Activated naive CD4-positive, alpha-beta T cell treated with anti-CD3 and anti-CD28 coated beads, Interleukin-2, amount 50 U/mL, for 24 hours (primary cell): ENCODE measurements around the gene UBR4.

Experiments used
- H3K27ac Mint-ChIP-seq: one replicate; pipeline ENCODE4 v1.8.0; 2021; ENCODE audit warnings: mild to moderate bottlenecking, mixed read lengths
- H3K27me3 Mint-ChIP-seq: one replicate; pipeline ENCODE4 v1.8.0; 2021; ENCODE audit warnings: mixed read lengths
- H3K36me3 Mint-ChIP-seq: one replicate; pipeline ENCODE4 v1.8.0; 2021; ENCODE audit warnings: mixed read lengths
- H3K4me1 Mint-ChIP-seq: one replicate; pipeline ENCODE4 v1.8.0; 2021; ENCODE audit warnings: mixed read lengths
- H3K4me3 Mint-ChIP-seq: one replicate; pipeline ENCODE4 v1.8.0; 2021; ENCODE audit warnings: mild to moderate bottlenecking, mixed read lengths
- H3K9me3 Mint-ChIP-seq: one replicate; pipeline ENCODE4 v1.8.0; 2021; ENCODE audit warnings: mixed read lengths

Gene UBR4

DNA sequence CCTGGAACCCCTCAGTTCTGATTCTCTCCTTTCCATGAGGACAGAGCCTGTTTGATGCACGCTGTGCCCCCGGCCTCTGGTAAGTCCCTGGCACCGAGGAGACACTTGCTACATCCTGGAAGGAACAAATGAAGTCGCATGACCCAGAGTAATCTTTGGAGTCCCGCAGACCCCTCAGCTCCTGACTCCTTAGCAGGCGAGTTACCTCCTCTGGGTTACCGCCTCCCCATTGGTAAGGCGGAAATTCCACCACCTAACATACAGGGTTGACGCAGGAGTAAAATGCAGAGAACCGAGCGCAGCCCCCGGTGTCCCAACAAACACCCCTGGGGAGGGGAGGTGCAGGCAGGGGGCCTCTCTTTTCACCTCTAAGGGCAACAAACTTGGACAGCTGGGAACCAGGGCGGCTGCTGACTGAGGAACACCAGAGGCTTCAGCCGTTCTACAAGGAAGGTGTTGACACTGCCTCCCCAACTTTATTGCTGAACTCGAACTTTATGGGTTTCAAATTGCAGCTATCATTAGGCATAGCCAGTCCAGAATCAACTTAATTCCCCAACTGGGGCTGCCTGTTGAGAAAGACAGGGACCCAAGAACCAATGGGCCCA is 138.3 kb downstream of the UBR4 start:
- peaks cover 61% of the 10 kb centered on the region for H3K4me1 Mint-ChIP-seq
- H3K9me3 Mint-ChIP-seq = no peaks in the 10 kb centered on the region
- no peaks in the 10 kb centered on the region for H3K27me3 Mint-ChIP-seq
- H3K4me3 Mint-ChIP-seq = no peak overlapping the region
- H3K27ac Mint-ChIP-seq = peak overlapping the region; percentile 91
- H3K36me3 Mint-ChIP-seq = peaks cover 12% of the 10 kb centered on the region

DNA sequence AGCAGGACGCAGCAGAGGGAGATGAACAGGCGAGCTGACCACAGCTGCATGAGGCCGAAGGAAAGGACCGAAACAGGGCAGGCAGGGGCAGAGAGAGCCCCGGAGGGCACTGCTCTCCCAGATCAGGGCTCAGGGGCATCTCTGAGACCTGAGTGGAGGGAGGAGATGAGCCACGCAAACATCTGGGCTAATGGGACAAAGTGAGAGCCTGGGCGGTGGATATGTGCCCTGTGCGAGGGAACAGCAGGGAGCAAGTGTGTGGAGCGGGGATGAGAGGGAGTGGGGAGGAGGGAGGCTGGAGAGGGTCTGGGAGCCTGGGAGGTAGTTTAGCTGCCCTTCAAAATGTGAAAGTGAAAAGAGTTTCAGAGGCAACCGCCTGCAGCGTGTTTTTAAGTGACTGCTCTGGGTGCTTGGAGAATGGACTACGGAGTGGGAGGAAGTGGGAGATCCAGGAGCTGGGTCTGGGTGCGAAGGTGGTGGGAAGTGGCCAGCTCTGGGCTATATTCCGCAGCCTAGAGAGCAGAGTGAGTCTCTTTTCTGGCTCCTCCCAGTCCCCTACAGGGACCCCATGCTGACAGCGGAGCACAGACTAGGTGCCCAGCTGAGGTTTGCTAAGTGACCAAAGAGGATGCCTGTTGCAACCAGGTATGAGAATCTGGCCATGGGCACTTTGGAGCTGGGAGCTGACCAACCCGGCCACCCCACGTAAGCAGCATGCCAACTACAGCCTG is 139.0 kb downstream of the UBR4 start:
- Mint-ChIP-seq H3K27me3 (no peaks in the 10 kb centered on the region), H3K36me3 (peaks cover 12% of the 10 kb centered on the region), H3K27ac (no peak overlapping the region), H3K9me3 (no peaks in the 10 kb centered on the region), H3K4me3 (no peak overlapping the region), H3K4me1 (peaks cover 58% of the 10 kb centered on the region)

DNA sequence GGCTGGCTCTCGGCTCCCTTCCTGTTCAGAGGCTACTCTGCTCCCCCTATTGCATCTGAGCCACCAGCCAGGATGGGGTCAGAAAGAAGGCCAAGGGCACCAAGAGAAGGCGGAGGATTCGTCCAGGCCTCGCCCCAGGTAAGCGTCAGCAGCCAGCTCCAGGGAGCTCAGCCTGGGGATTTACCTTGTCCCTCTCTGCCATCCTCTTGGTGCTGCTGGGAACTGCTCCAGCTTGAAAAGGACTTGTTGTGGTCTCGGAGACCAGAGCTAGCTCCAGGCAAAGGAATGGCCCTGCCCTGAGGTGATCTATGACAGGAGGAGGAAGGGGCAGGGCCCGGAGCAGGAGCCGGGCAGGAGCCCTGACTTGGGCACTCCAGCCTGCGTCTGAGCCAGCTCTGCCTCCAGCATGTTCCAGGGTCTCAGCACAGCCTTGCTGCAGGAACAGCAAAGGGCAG is 139.8 kb downstream of the UBR4 start:
- H3K27me3 Mint-ChIP-seq = no peaks in the 10 kb centered on the region
- peaks cover 7% of the 10 kb centered on the region for H3K36me3 Mint-ChIP-seq
- H3K4me3 Mint-ChIP-seq = no peak overlapping the region
- no peaks in the 10 kb centered on the region for H3K9me3 Mint-ChIP-seq
- peak overlapping the region; percentile 17 for H3K27ac Mint-ChIP-seq
- peaks cover 50% of the 10 kb centered on the region for H3K4me1 Mint-ChIP-seq

DNA sequence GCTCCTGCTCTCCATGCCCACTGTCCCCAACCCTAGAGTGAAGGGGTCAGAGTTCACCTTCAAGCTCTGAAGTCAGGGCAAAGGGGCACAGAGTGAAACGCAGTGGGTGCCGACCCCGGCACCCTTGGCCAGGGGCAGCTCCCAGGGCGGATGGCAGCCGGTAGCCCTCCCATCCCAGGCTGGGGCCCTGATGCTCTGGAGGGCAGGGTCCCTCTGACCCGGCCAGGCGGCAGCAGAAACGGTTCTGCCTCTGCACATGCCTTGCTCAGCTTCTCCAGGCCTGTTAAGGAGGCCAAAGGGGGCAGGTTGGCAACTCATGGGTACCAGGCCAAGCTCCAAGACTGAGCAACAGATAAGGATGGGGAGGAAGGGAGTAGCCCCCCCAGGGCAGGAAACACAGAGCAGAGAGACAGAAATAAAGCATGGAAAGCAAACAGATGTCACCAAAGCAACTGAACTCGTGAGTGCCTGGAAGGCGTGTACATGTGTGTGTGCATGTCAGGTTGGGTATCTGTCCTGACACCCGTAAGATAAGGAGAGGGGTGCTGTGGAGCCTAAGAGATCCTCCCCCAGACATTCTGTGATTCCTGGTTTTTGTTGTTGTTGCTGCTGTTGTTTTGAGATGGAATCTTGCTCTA is 141.3 kb downstream of the UBR4 start:
- H3K36me3 Mint-ChIP-seq = peaks cover 2% of the 10 kb centered on the region
- H3K27me3 Mint-ChIP-seq = no peaks in the 10 kb centered on the region
- H3K27ac Mint-ChIP-seq = no peak overlapping the region
- no peaks in the 10 kb centered on the region for H3K9me3 Mint-ChIP-seq
- H3K4me1 Mint-ChIP-seq = peaks cover 35% of the 10 kb centered on the region
- H3K4me3 Mint-ChIP-seq = no peak overlapping the region

DNA sequence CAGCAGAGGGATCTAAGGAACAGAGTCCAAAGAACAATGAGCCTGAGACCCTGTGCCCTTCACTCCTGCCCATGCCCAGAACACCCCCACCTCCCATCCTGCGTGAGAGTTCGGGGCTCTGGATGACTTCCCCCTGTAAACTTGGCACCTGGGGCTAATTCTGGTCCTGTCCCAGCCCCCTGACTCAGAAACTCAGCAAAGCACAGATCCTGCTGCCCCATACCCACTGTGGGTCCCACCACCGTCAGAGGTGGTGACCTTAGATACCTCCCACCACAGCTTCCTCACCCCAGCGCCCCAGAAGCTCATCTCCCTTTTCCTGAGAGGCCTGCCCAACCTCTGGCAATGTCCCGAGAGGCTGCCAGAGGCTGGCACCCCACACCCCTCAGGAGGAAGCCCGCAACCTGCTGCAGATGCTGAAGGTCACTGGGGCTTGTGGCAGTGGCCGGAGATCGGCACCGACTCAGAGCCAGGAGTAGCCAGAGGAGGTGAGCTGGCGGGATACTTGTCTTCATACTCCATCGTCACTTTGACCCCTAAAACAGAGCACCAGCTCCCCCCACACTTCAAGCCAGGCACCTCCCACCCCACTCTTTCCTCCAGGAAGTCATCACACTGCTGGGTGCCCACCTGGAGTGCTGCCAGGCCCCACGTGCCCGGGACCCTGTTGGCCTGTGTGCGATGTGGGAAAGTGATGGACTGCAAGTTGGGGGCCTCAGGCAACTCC is 142.0 kb downstream of the UBR4 start:
- Mint-ChIP-seq H3K4me3 (no peak overlapping the region), H3K4me1 (peaks cover 28% of the 10 kb centered on the region), H3K27ac (no peak overlapping the region), H3K36me3 (peaks cover 2% of the 10 kb centered on the region), H3K9me3 (no peaks in the 10 kb centered on the region), H3K27me3 (no peaks in the 10 kb centered on the region)

DNA sequence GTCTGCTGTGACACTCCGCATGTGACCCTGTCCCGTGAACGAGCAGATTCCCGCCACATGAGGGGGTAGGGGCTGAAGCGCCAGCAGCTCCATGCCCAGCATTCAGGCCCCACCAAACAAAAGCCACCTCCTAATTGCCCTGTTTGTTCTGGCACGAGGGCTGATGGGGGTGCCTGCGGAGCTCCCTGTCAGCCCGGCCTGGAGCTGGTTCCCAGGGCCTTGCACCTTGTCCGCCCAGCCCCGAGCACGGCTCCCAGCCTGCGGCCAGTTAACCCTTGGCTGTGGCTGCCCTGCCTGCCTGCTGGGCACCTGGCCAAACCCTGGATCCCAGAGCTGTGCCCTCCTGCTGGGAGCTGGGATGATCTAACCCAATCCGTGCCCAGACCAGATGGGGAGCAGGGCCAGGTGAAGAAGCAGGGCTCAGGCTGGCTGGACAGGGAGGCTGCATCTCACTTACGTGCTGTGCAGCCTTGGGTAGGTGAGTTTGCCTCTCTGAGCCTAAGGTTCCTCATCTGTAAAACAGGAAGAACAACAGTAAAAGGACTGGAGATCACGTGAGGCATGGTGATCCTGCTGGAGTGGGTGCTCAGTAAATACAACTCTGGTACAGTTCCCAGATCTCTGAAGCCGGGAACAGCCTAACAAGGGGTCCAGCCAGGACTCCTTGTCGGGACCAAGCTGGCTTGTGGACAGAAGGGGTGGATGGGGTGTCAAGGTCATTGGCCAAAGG is 142.7 kb downstream of the UBR4 start:
- H3K9me3 Mint-ChIP-seq = no peaks in the 10 kb centered on the region

DNA sequence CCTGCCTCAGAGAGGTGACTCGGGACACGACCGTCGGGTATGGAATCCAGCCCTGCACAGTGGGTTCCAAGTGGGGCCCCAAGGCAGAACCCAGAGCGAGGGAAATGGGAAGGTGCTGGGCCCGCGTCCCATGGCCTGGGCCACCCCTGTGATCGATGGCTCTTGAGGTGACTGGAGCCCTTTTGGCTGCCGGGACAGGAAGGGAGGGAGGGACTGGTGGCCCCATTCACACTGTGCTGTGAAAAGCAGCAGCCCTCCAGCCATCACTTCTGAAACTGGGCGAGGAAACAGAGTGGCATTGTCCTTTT is 143.2 kb downstream of the UBR4 start:
- Mint-ChIP-seq H3K4me1 (peaks cover 23% of the 10 kb centered on the region), H3K4me3 (no peak overlapping the region), H3K9me3 (no peaks in the 10 kb centered on the region), H3K27me3 (no peaks in the 10 kb centered on the region), H3K27ac (no peak overlapping the region), H3K36me3 (no peaks in the 10 kb centered on the region)

More for the DNA sequence above, 142.7 kb downstream of the UBR4 start:
- no peak overlapping the region for H3K27ac Mint-ChIP-seq
- H3K4me1 Mint-ChIP-seq = peaks cover 21% of the 10 kb centered on the region
- H3K4me3 Mint-ChIP-seq = no peak overlapping the region
- H3K27me3 Mint-ChIP-seq = no peaks in the 10 kb centered on the region
- H3K36me3 Mint-ChIP-seq = no peaks in the 10 kb centered on the region

DNA sequence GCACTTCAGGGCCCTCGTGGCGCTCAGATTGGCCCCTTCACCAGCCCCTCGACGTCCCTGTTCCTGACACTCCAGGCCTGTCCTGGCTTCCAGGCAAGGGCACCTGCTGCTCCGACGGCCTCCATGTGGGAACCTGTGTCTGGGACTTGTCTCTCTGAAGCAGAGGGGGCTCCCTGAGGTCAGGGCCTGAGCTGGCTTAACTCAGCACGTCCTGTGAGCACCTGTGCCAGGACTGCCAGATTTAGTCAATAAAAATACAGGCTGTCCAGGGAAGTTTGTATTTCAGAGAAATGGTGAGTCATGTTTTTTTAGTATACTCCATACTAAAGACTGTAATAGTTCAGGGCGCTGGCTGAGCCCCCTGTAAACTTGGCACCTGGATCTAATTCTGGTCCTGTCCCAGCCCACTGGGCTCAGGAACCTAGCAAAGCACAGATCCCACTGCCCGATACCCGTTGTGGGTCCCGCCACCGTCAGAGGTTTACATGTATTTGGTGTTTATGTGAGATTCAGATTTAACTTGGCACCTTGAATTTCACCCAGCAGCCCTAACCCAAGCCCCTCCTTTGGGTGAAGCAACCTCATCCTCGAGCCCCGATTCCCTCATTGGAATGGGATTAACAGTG is 143.7 kb downstream of the UBR4 start:
- Mint-ChIP-seq H3K27ac (no peak overlapping the region), H3K36me3 (no peaks in the 10 kb centered on the region), H3K9me3 (peaks cover 2% of the 10 kb centered on the region), H3K4me3 (no peak overlapping the region), H3K4me1 (peaks cover 20% of the 10 kb centered on the region), H3K27me3 (no peaks in the 10 kb centered on the region)

DNA sequence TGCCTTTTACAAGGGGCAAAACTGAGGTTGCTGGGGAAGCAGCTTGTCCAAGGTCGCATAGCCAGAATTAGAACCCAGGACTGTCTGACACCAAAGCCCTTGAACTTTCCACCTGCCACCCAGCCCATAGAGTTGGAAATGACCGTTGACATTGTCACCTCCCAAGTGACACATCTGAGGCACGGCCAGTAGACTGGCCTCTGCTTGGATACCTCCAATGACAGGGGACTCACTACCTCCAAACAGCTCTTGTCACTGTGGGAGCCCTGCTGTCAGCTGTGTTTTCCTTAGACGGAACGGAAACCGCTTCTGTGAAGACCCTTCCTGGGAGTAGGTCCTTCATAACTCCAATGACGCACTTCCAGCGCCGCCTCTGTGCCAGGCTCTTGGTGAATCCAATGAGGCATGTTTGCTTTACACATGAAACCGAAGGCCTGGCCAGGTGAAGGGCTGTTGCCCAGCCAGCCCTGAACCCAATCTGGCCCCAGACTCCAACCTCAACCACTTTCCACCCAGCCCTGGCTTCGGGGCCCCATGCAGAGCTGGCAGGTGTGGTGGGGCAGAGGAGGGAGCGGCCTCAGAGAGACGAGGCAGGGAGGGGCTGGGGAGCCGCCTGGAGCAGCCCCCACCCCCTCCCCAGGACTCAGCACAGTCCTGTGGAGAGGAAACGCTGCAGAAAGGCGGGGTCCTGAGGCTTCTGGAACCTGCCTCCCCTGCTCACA is 144.4 kb downstream of the UBR4 start:
- Mint-ChIP-seq H3K4me3 (no peak overlapping the region), H3K27me3 (no peaks in the 10 kb centered on the region), H3K36me3 (peaks cover 2% of the 10 kb centered on the region), H3K4me1 (peaks cover 14% of the 10 kb centered on the region), H3K9me3 (peaks cover 6% of the 10 kb centered on the region), H3K27ac (no peak overlapping the region)

DNA sequence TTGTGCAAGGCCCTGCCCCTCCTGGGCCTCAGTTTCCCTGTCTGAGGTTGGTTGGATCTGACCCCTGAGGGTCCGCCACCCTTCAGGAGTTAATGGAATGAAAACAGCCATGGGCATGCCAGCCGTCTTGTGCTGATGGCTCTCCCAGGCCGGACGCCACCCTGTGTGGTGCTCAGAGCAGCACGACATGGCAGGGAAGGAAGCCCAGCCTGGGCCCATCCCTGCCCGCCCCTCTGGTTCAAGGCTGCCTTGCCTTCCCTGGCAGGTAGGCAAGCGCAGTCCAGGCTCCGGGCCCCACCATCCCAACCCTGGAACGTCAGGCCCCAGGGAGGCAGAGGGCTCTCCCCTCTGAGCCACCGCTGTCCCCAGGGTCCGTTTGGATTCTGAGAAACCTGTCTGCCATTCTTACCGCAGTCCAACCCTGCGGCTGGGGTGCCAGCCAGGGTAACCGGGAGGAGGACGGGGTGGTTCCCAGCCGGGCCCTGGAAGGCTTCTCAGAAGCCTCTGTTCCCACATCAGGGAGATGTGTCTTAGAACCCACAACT is 145.1 kb downstream of the UBR4 start:
- H3K36me3 Mint-ChIP-seq = peaks cover 2% of the 10 kb centered on the region
- H3K9me3 Mint-ChIP-seq = peaks cover 6% of the 10 kb centered on the region
- H3K27me3 Mint-ChIP-seq = no peaks in the 10 kb centered on the region
- H3K27ac Mint-ChIP-seq = no peak overlapping the region
- peaks cover 7% of the 10 kb centered on the region for H3K4me1 Mint-ChIP-seq
- no peak overlapping the region for H3K4me3 Mint-ChIP-seq

DNA sequence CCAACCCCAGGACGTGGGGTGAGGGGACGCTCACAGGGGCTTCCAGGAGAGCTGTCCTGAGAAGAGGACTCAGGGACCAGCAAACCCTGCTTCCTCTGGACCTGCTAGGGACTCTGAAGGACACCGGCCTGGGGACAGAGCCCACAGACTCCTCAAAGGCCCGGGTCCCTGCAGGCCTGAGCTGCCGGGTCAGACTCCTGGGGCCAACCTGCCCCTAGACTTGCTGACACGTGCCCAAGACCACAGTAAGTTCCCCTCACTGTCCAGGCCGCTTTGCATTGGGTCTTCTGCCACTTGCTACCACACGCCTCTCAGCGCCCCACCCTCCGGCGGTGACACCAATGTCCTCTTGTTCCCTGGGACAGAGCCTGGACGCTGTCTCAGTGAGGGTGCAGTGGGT is 146.9 kb downstream of the UBR4 start:
- peaks cover 2% of the 10 kb centered on the region for H3K36me3 Mint-ChIP-seq
- peaks cover 6% of the 10 kb centered on the region for H3K9me3 Mint-ChIP-seq
- H3K27ac Mint-ChIP-seq = no peak overlapping the region
- H3K4me3 Mint-ChIP-seq = no peak overlapping the region
- H3K4me1 Mint-ChIP-seq = peaks cover 4% of the 10 kb centered on the region
- peaks cover 1% of the 10 kb centered on the region for H3K27me3 Mint-ChIP-seq

DNA sequence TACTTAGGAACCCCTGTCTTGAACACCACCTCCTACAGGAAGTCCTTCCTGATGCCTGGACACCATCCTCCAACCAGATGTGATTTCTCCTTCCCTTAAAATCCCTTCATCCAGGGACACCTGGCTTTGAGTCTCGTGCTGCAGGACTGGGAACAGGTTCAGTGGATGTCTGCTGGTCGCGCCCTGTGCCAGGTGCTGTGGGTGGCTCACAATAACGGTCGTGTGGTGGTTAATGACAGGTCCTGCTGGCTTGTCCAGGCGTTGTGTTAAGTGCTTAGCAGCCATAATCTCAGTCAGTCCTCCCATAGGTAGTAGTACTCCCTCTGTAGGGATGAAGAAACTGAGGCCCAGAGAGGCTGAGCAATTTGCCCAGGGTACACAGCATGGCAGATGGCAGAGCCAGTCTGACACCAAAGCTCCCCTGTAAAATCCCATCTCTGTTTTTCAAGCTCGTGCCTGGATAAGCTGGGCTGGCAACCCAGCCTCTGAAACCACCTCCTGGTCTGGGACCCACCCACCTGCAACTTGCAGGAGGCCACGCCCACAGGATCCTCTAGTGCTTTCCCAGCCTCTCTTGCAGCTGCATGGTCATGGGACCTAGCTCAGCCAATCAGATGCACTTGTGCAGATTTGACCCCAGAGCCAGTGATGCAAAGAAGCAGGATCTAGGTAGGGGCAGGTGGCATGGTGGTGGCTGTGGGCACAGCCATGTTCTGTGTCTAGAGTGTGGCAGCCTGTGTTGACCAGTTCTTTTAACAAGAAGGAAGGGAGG is 147.6 kb downstream of the UBR4 start:
- Mint-ChIP-seq H3K4me1 (peaks cover 4% of the 10 kb centered on the region), H3K27ac (peak overlapping the region; percentile 66), H3K36me3 (peaks cover 2% of the 10 kb centered on the region), H3K4me3 (no peak overlapping the region), H3K9me3 (peaks cover 6% of the 10 kb centered on the region), H3K27me3 (peaks cover 1% of the 10 kb centered on the region)

DNA sequence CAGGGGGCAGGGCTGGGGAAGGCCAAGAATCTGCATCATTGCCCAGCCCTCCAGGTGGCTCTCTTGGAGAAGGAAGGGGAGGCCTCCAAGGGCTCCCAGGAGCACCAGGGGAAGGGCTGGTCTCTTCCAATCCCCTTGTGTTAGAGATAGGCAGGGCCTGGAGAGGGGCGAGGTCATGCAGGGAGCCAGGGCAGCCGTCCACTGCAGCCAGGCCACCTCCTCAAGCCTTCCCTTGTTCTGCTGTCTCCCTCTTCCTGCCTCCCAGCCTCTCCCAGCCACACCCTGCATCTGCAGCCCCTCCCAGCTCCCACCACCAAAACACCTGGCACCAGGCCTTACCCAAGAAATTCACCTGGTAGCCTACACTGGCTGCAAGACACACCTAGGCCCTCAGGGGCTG is 148.3 kb downstream of the UBR4 start:
- no peak overlapping the region for H3K4me3 Mint-ChIP-seq
- peaks cover 1% of the 10 kb centered on the region for H3K27me3 Mint-ChIP-seq
- peaks cover 6% of the 10 kb centered on the region for H3K9me3 Mint-ChIP-seq
- peaks cover 4% of the 10 kb centered on the region for H3K4me1 Mint-ChIP-seq
- no peak overlapping the region for H3K27ac Mint-ChIP-seq
- H3K36me3 Mint-ChIP-seq = peaks cover 2% of the 10 kb centered on the region

DNA sequence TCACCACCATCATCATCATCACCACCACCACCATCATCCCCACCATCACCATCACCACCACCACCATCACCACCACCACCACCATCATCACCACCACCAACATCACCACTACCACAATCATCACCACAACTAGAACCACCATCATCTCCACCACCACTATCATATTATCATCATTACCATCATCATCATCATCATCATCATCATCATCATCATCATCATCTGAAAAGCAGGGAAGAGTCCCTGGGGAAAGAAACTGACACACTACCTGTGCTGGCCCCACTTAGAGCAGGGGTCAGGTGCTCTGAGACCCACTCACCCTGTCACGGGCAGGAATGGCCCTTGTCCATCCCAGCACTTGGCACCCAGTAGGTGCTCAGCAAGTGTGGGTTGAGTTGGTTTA is 148.7 kb downstream of the UBR4 start:
- Mint-ChIP-seq H3K36me3 (peaks cover 2% of the 10 kb centered on the region), H3K9me3 (peaks cover 6% of the 10 kb centered on the region), H3K4me3 (no peak overlapping the region), H3K4me1 (peaks cover 4% of the 10 kb centered on the region), H3K27ac (peak overlapping the region; percentile 33), H3K27me3 (peaks cover 1% of the 10 kb centered on the region)
